Lung (tissue), 12 donors: ENCODE measurements around the gene DIAPH1. TPM values are rescaled to one million over a fixed set of nuclear protein-coding genes. Genes with fewer than 3 reads are reported as not detected.

Experiments used
- ATAC-seq: fragments of 200-7000 bp; cut with Tn5 transposase; one replicate; pipeline ENCODE4 v1.9.1; 2020; ENCODE audit warnings: moderate number of reproducible peaks; ENCODE audit not compliant: insufficient read depth, low FRiP score
- DNase-seq, 3 donors: peaks; one replicate each; pipeline ENCODE4 v3.0.0-alpha.2; 2013 to 2017
- H3K27ac ChIP-seq, 2 donors: one replicate each; pipeline ENCODE4 v1.5.1; 2013; ENCODE audit warnings: mild to moderate bottlenecking in 2 of 2, moderate library complexity in 2 of 2, control low read depth in 1 of 2, inconsistent platforms in 1 of 2, low read depth in 1 of 2, low read length in 1 of 2
- H3K27me3 ChIP-seq, 3 donors: one replicate each; pipeline ENCODE4 v1.5.1; 2013; ENCODE audit warnings: low read length in 2 of 3; ENCODE audit not compliant: control insufficient read depth in 3 of 3, insufficient read depth in 3 of 3
- H3K36me3 ChIP-seq, 4 donors: one replicate each; pipeline ENCODE4 v1.5.1; 2013; ENCODE audit warnings: low read length in 4 of 4, mild to moderate bottlenecking in 1 of 4, moderate library complexity in 1 of 4; ENCODE audit not compliant: control insufficient read depth in 4 of 4, insufficient read depth in 4 of 4
- H3K4me1 ChIP-seq, 5 donors: one replicate each; pipeline ENCODE4 v1.5.1; 2013; ENCODE audit warnings: low read length in 5 of 5, mild to moderate bottlenecking in 2 of 5, moderate library complexity in 1 of 5; ENCODE audit not compliant: control insufficient read depth in 5 of 5, insufficient read depth in 5 of 5
- H3K4me3 ChIP-seq: one replicate; pipeline ENCODE4 v1.5.1; 2013; ENCODE audit warnings: mild to moderate bottlenecking, control low read depth, moderate library complexity
- H3K9ac ChIP-seq, 2 donors: one replicate each; pipeline ENCODE4 v1.5.1; 2013; ENCODE audit warnings: low read length in 2 of 2, control low read depth in 1 of 2; ENCODE audit not compliant: insufficient read depth in 1 of 2
- H3K9me3 ChIP-seq, 4 donors: one replicate each; pipeline ENCODE4 v1.5.1; 2013; ENCODE audit warnings: low read length in 3 of 4, mild to moderate bottlenecking in 1 of 4, moderate library complexity in 1 of 4; ENCODE audit not compliant: control insufficient read depth in 4 of 4, insufficient read depth in 3 of 4
- WGBS, 2 donors: extraction: QIAGEN DNeasy Blood & Tissue Kit; methylation state at CpG; one replicate each; pipeline ENCODE4 v1.1.7; 2013; 5-methylcytosine and 5-hydroxymethylcytosine counted together
- polyA plus RNA-seq, 2 donors: library from polyadenylated mRNA; stranded (reverse); fragments of 200-250 nt; gene quantifications; one replicate each; pipeline ENCODE4 v1.2.1, GENCODE V29; 2013
- total RNA-seq, 2 donors: library from RNA; depleted of rRNA in 1 of 2; stranded (reverse); fragments of >200 nt in 1 of 2; gene quantifications; one replicate each; pipeline ENCODE4 v1.2.1, GENCODE V29; 2014 to 2021
- TF ChIP-seq, protein P1 (sequence below): IDR thresholded peaks from 2 replicates; pipeline ENCODE4 v1.5.1; 2012; ENCODE audit warnings: mild to moderate bottlenecking; ENCODE audit errors: control extremely low read depth, extremely low read depth
- donor health status: control.
- donor health status: control.
- donor health status: Bipolar disorder and iron deficiency.
- donor health status: healthy.
- donor health status: DM: yes; HTN: yes; CAD: no.

The DIAPH1 gene
- total and polyA plus RNA-seq, 4 donors = 41.7 to 151 (median 64.4) TPM

DNA sequence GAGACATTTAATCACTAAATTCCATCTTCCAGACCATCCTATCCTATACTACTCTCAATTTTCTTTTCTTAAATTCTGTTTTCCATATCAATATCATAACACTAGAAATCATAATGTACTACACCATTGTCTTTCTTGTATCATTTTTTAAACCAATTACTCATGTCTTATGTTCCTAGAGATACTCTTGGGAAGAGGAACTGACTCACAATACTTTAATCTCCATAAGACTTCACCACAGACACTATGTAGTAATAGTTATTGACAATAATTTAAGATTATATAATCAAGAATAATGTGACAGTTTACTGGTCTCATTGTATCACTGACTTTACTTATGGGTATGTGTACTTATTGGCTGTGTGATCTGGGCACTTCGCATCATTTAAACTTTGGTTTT lies 86.1 kb downstream of the DIAPH1 start:
- no peak for ATAC-seq

DNA sequence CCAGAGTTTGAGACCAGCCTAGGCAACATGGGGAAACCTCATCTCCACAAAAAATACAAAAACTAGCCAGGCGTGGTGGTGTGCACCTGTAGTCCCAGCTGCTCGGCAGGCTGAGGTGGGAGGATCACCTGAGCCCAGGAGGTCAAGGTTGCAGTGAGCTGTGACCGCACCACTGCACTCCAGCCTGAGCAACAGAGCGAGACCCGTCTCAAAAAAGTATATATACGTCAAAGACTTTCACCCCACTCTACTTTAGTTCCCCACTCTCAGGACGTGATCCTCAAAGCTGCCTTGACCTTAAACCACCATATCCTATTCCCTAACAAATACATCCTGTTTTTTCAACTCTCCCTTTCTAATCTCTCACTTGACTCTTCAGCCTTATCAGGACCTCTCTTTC lies 88.9 kb downstream of the DIAPH1 start:
- peaks cover 0 to 64% (median 25%) of the 10 kb centered on the region in 5 donors for H3K4me1 ChIP-seq
- ATAC-seq (no peak), DNase-seq (no peak)
- H3K27me3 ChIP-seq = no peaks in the 10 kb centered on the region
- peak overlapping the region in 1 of 2 donors; percentile 78 for H3K27ac ChIP-seq
- H3K9me3 ChIP-seq = no peaks in the 10 kb centered on the region
- H3K4me3 ChIP-seq = no peak overlapping the region
- peak overlapping the region in 1 of 2 donors; percentile 13 for H3K9ac ChIP-seq
- TF ChIP-seq, protein P1, sequence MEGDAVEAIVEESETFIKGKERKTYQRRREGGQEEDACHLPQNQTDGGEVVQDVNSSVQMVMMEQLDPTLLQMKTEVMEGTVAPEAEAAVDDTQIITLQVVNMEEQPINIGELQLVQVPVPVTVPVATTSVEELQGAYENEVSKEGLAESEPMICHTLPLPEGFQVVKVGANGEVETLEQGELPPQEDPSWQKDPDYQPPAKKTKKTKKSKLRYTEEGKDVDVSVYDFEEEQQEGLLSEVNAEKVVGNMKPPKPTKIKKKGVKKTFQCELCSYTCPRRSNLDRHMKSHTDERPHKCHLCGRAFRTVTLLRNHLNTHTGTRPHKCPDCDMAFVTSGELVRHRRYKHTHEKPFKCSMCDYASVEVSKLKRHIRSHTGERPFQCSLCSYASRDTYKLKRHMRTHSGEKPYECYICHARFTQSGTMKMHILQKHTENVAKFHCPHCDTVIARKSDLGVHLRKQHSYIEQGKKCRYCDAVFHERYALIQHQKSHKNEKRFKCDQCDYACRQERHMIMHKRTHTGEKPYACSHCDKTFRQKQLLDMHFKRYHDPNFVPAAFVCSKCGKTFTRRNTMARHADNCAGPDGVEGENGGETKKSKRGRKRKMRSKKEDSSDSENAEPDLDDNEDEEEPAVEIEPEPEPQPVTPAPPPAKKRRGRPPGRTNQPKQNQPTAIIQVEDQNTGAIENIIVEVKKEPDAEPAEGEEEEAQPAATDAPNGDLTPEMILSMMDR = no peak
- peaks cover 0 to 31% (median 12%) of the 10 kb centered on the region in 4 donors for H3K36me3 ChIP-seq
- whole genome bisulfite sequencing, 2 donors = 85 to 88% methylated on average over 7 of the region's 7 CpGs

More for the DNA sequence above, 86.1 kb downstream of the DIAPH1 start:
- H3K4me3 ChIP-seq = no peak overlapping the region
- H3K9me3 ChIP-seq = no peaks in the 10 kb centered on the region
- peaks cover 0 to 36% (median 17%) of the 10 kb centered on the region in 5 donors for H3K4me1 ChIP-seq
- WGBS, 2 donors = 97% methylated on average over 1 of the region's 1 CpG
- H3K9ac ChIP-seq = no peak overlapping the region
- no peak for DNase-seq
- peaks cover 0 to 22% (median 6%) of the 10 kb centered on the region in 4 donors for H3K36me3 ChIP-seq
- no peak overlapping the region for H3K27ac ChIP-seq
- TF ChIP-seq, protein P1 = no peak
- no peaks in the 10 kb centered on the region for H3K27me3 ChIP-seq

DNA sequence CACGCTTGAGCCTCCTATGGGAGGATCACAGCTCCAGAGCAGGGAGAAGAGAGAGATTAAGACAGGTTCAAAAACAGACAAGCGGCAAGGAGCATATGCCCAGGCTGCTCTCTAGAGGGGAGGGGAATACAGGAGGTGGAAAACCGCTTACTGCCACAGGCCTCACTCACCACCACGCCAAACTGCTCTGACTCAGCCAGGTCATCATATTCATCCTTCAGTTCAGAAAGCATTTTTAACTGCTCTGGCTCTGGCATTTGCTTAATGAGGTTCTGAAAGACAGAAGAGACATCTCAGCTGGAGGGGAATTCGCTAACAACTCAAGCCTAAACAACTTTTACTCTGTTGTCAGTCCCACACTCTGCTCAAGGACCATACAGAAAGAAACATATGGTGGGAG lies 89.8 kb downstream of the DIAPH1 start:
- Histone ChIP-seq H3K4me1 (peaks cover 0 to 72% (median 29%) of the 10 kb centered on the region in 5 donors), H3K27ac (peak overlapping the region; percentile 76 to 78), H3K36me3 (peaks cover 0 to 33% (median 12%) of the 10 kb centered on the region in 4 donors), H3K9me3 (no peaks in the 10 kb centered on the region), H3K9ac (peak overlapping the region in 1 of 2 donors; percentile 23), H3K4me3 (no peak overlapping the region), H3K27me3 (no peaks in the 10 kb centered on the region)
- DNase-seq (peak; percentile 63 to 92 (median 89)), ATAC-seq (peak; percentile 21)
- 81 to 87% methylated on average over 5 of the region's 5 CpGs for WGBS, 2 donors
- TF ChIP-seq, protein P1 = no peak
